ENCODE results near the gene DHX58.

The DHX58 gene

DNA sequence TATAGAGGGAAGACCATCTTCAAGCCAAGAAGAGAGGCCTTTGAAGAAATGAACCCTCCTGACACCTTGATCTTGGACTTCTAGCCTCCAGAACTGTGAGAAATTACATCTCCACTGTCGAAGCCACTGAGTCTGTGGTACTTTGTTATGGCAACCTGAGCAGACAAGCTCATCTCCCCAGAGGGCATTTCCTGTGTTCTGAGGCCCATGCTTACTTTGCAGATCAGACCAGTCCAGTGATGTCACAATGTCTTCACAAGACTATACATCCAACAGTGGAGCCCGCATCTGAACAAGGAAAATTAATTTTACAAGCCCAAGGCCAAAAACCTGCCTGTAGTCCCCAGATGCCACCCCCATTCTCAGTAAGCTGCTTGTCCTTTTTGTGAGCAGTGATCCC is 47.3 kb downstream of the DHX58 start:
- no peak for DNase-seq
- in situ Hi-C loops (cut with MboI; ENCODE audit: low pct_unique_long_range_greater_than_20kb, low sequenced_read_pairs), result no loop called here

DNA sequence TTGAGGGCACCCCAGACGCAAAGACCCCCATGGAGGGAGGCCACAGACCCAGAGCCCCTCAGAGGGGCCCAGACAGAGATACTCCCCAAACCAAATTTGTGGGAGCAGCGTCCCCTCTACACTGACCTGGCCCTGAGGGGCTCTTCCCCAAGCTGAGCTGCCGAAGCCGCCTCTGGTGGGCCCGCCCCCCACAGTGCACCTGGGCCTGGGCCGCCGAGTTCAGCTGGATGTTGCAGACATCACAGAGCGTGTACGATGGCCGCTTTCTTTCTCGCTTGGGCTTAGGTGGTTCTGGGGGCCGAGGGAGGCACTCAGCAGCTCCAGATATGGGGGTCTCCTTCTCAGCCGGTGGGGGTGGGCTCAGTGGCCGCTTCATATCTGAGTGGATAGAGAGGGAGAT is 49.8 kb downstream of the DHX58 start:
- no peak for DNase-seq
- in situ Hi-C loops (cut with MboI; ENCODE audit: low pct_unique_long_range_greater_than_20kb, low sequenced_read_pairs), result no loop called here

DNA sequence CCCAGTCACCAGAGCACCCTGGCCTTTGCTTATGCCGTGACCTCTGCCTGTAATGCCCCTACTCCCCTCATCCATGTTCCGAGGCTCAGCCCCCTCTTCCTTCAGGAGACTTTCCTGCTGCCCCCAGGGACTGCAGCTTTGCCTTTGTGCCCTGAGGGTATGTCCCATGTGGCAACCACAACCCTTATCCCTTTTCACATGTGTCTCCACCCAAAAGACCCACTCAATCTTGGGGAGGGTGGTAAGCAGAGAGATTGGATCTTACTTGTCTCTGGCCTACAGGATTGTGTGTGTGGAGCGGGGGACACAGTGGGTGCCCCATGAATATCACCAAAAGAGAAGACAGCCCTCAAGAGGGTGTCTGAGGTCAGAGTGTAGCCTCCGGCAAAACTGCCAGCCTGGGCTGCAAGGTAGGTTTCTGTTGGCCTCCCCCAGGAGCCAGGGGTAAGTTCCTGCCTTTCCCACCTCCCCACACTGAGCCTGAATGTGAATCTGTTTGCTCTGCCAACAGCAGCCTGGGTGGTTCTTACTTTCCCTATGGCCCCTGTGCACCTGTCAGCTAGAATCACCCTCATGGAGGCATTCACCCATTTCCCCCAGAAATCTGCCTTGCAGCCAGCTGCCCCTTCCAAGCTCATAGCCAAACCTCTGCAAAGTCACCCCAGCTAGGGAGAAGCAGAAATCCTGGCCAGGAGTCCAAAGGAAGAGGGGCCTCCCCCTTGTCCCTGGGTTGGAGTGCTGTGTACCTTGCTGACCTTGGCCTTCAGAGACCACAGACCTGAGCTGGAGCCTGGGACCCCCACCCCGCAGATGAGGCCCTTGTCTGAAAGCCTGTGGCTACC is 50.6 kb downstream of the DHX58 start:
- in situ Hi-C loops (cut with MboI; ENCODE audit: low pct_unique_long_range_greater_than_20kb, low sequenced_read_pairs), result no loop called here
- DNase-seq, result no peak

DNA sequence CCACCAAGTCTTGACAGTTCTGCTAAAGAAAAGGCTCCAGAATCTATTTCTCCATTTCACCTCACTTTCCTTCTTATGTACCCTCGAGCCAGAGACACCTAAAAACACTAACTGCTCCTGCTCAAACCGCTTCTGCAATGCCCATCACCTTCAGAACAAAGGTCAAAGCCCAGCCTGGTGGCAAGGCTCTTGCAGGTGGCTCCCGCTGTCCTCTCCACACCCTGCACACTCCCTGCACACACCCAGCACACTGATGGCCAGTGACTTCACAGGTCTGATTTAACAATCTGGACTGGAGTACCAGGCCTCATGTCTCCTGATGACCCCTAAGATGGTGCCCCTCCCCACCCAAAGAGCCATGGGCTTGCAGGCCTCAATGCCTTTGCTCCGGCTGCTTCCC is 52.3 kb downstream of the DHX58 start:
- DNase-seq, result no peak
- in situ Hi-C loops (cut with MboI; ENCODE audit: low pct_unique_long_range_greater_than_20kb, low sequenced_read_pairs), result no loop called here

DNA sequence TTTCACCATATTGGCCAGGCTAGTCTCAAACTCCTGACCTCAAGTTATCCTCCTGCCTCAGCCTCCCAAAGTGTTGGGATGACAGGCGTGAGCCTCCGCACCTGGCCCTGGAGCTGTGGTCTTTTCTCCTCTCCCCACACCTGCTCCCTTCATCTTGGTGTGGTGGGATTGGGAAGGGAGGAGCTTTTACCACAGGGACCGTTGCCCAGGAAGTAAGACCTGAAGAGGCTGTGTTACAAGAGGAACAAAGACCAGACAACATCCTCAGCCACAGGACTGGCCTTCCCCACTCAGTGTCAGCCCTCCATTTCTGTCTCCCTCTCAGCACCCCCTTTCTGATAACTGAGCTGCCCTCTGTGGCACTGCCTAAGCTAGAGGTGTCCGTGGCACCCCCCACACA is 52.7 kb downstream of the DHX58 start:
- DNase-seq, result no peak
- in situ Hi-C loops (cut with MboI; ENCODE audit: low pct_unique_long_range_greater_than_20kb, low sequenced_read_pairs), result no loop called here

DNA sequence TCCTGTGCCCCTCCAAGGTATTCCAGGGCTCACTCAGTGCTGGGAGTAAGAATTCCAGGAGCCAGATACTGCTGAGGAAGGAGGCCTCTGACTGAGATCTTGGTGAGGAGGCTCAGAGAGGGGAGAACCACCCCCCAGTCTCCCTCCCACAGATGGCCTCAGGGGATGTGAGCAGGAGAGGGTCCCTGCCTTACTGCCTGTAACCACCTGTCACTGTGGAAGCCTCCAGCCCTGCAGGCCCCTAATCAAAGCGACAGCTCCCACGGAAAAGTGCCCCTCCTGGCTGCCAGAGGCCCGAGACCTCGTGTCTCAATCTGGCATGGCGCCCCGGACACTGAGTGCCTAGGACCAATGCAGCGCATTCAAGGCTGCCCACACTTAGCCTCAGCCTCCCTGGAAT is 54.5 kb downstream of the DHX58 start:
- DNase-seq, result no peak
- in situ Hi-C loops (cut with MboI; ENCODE audit: low pct_unique_long_range_greater_than_20kb, low sequenced_read_pairs), result no loop called here

DNA sequence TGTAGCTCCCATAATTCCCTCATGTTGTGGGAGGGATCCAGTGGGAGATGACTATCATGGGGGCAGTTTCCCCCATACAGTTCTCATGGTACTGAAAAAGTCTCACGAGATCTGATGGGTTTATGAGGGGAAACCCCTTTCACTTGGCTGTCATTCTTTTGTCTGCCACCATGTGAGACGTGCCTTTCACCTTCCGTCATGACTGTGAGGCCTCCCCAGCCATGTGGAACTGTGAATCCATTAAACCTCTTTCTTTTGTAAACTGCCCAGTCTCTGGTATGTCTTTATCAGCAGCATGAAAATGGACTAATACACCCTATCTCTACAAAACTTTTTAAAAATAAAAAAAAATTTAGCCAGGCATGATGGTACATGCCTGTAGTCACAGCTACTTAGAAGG is 55.9 kb downstream of the DHX58 start:
- no peak for DNase-seq
- in situ Hi-C loops (cut with MboI; ENCODE audit: low pct_unique_long_range_greater_than_20kb, low sequenced_read_pairs), result no loop called here

DNA sequence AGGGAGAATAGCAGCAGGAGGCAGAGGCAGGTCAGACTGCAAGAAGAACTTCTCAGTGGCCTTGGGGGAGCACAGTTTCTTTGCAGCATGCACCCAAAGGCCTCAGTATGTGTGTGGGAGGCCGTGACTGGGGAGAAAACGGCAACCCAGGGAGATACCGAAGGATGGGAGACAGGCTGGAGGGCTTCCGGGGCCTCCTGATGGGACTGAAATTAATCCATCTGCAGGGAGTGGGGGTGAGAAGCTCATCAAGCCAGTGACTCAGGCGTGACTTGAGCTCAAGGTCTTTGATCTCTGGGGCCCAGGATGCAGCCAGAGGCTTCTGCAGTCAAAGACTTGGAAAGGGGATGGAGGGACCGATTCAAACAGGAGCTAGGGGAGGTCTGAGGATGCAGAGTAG is 57.0 kb downstream of the DHX58 start:
- DNase-seq, result no peak
- in situ Hi-C loops (cut with MboI; ENCODE audit: low pct_unique_long_range_greater_than_20kb, low sequenced_read_pairs), result no loop called here

DNA sequence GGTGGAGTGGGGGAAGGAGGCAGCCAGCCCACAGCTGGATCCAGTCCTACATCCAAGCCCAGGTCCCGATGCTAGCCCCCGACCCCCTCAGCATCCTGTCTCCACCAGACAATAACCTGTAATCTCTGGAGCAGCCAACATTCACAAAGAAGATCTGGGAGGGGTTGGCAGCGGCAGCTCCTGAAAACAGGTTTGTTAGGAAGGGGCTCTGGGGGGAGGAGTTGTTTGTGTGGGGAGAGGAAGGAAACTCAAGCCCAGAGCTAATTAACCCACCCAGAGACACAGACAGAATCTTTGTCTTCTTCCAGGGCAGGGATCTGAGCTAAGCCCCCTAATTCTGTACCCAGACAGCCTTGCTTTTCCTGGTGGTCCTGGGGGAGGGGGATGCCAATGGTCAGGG is 57.5 kb downstream of the DHX58 start:
- in situ Hi-C loops (cut with MboI; ENCODE audit: low pct_unique_long_range_greater_than_20kb, low sequenced_read_pairs), result no loop called here
- no peak for DNase-seq

DNA sequence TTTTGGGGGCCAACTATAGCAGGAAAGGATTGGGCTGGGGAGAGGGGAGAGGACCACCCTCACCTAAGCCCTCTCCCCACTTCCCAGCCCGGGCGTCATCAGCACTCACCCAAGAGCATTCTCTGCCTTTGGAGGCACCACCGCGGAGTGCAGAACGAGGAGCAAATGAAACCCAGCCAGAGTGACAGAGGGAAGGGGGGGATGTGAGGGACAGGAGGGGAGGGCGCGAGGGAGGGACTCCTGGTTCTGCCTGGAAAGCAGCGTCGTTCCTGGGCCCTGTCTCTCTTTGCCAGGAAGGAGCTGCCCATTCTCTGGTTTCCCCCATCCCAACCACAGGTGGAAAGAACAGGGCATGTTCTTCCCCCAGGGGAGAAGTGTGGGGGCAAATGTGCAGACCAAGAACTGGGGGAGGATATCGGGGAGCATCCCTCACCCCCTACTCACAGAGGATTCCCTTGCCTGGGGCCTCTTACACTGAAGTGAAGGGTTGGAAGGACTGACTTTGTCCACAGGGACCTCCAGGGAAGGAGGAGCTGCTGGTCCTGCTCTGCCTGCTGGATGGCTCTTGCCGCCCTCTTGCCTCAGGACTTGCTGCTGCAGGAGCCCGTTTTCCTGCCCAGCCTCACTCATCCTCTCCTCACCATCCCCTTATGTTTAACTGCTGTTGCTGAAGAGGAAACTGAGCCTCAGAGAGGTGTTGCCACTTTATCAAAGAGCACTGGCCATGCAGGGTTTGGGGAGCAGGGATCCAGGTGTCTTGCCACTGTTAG is 58.6 kb downstream of the DHX58 start:
- in situ Hi-C loops (cut with MboI; ENCODE audit: low pct_unique_long_range_greater_than_20kb, low sequenced_read_pairs), result no loop called here

DNA sequence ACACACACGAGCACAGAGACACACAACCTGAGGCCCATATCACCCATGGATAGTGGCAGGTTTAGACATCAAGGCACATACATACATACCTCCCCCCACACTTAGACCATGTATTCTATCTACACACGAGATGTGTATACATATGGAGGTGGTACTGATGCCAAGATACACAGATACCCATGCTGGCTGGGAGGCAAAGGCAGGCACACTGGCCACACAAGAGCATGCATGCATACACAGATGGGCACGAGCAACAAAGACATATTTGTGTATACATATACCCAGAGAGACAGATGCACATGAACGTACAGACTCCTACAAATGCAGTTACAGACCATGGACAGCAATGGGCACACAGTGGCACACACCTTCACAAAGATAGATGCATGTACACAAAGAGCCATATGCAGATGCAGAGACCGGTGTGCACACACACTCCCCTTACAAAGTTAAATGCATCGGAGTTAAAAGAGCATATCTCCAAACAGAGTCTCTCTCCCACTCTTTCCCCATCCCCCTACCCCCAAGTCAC is 60.1 kb downstream of the DHX58 start:
- in situ Hi-C loops (cut with MboI; ENCODE audit: low pct_unique_long_range_greater_than_20kb, low sequenced_read_pairs), result no loop called here
- no peak for DNase-seq

More for the DNA sequence above, 58.6 kb downstream of the DHX58 start:
- DNase-seq, result no peak

DNA sequence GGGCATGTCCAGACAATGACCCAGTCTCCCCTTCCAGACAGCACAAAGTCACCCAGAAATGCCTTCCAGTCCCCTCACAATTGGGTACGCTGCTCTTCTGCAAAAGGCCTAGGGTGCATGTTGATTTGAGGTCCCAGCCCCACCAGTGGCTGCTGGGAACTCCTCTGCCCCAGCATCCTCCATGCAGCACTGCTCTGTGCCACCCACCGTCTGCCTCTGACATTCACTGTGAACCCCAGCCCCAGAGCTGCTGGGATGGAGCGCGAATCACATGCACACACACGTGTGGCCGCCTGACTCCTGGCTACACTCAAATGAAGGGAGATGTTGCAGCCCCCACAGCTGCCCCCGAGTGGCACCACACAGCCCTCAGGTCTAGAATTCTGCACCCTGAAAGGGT is 60.9 kb downstream of the DHX58 start:
- in situ Hi-C loops (cut with MboI; ENCODE audit: low pct_unique_long_range_greater_than_20kb, low sequenced_read_pairs), result no loop called here
- DNase-seq, result no peak
